ENCODE results near the gene ANAPC2. TPM values are rescaled to one million over a fixed set of nuclear protein-coding genes. Genes with fewer than 3 reads are reported as not detected.
"Not testable (repeated sequence)": the region's sequence is repeated elsewhere in the genome, so short reads cannot be mapped to it uniquely, and the experiment has no call there.

The ANAPC2 gene
- total and polyA plus RNA-seq, 4 donors: 31.9 to 60.9 (median 41.1) TPM

GRCh38 chr9:137138058-137138721 is 50.2 kb downstream of the ANAPC2 start:
- no peak for TF ChIP-seq CTCF (IDR thresholded peaks at IDR 0.05; ENCODE audit: control extremely low read depth, extremely low read depth)
- WGBS, 2 donors: 6 to 9% methylated on average over 24 to 25 of the region's 25 CpGs
- Histone ChIP-seq H3K9ac (ENCODE audit: insufficient read depth in 1 of 2, low read length in 2 of 2) (no peak overlapping the region), H3K4me1 (ENCODE audit: control insufficient read depth in 5 of 5, insufficient read depth in 5 of 5, low read length in 5 of 5) (peaks cover 0 to 3% (median 0%) of the 10 kb centered on the region in 5 donors), H3K36me3 (ENCODE audit: control insufficient read depth in 4 of 4, insufficient read depth in 4 of 4, low read length in 4 of 4) (no peaks in the 10 kb centered on the region), H3K27me3 (ENCODE audit: control insufficient read depth in 3 of 3, insufficient read depth in 3 of 3, low read length in 2 of 3) (peaks cover 17 to 56% (median 29%) of the 10 kb centered on the region in 3 donors), H3K9me3 (ENCODE audit: control insufficient read depth in 4 of 4, insufficient read depth in 3 of 4, low read length in 3 of 4) (peaks cover 0 to 7% (median 0%) of the 10 kb centered on the region in 4 donors), H3K27ac (ENCODE audit: low read depth in 1 of 2, low read length in 1 of 2) (no peak overlapping the region), H3K4me3 (no peak overlapping the region)
- no peak for ATAC-seq (ENCODE audit: insufficient read depth, low FRiP score)
- no peak for DNase-seq

- DNase-seq (no peak), ATAC-seq (ENCODE audit: insufficient read depth, low FRiP score) (no peak)
- Histone ChIP-seq H3K4me1 (ENCODE audit: control insufficient read depth in 5 of 5, insufficient read depth in 5 of 5, low read length in 5 of 5) (peaks cover 0 to 3% (median 0%) of the 10 kb centered on the region in 5 donors), H3K27ac (ENCODE audit: low read depth in 1 of 2, low read length in 1 of 2) (no peak overlapping the region), H3K4me3 (no peak overlapping the region), H3K9me3 (ENCODE audit: control insufficient read depth in 4 of 4, insufficient read depth in 3 of 4, low read length in 3 of 4) (peaks cover 0 to 5% (median 0%) of the 10 kb centered on the region in 4 donors), H3K9ac (ENCODE audit: insufficient read depth in 1 of 2, low read length in 2 of 2) (no peak overlapping the region), H3K27me3 (ENCODE audit: control insufficient read depth in 3 of 3, insufficient read depth in 3 of 3, low read length in 2 of 3) (peaks cover 17 to 52% (median 29%) of the 10 kb centered on the region in 3 donors), H3K36me3 (ENCODE audit: control insufficient read depth in 4 of 4, insufficient read depth in 4 of 4, low read length in 4 of 4) (no peaks in the 10 kb centered on the region)
- TF ChIP-seq CTCF (IDR thresholded peaks at IDR 0.05; ENCODE audit: control extremely low read depth, extremely low read depth): no peak
- WGBS, 2 donors: 73 to 81% methylated on average over 23 of the region's 23 CpGs
Observed at GRCh38 chr9:137136881-137137607, 51.3 kb downstream of the ANAPC2 start.

- Histone ChIP-seq H3K27me3 (ENCODE audit: control insufficient read depth in 3 of 3, insufficient read depth in 3 of 3, low read length in 2 of 3) (peaks cover 17 to 49% (median 29%) of the 10 kb centered on the region in 3 donors), H3K27ac (ENCODE audit: low read depth in 1 of 2, low read length in 1 of 2) (no peak overlapping the region), H3K4me3 (no peak overlapping the region), H3K9me3 (ENCODE audit: control insufficient read depth in 4 of 4, insufficient read depth in 3 of 4, low read length in 3 of 4) (peaks cover 0 to 4% (median 0%) of the 10 kb centered on the region in 4 donors), H3K36me3 (ENCODE audit: control insufficient read depth in 4 of 4, insufficient read depth in 4 of 4, low read length in 4 of 4) (no peaks in the 10 kb centered on the region), H3K4me1 (ENCODE audit: control insufficient read depth in 5 of 5, insufficient read depth in 5 of 5, low read length in 5 of 5) (peaks cover 0 to 3% (median 0%) of the 10 kb centered on the region in 5 donors), H3K9ac (ENCODE audit: insufficient read depth in 1 of 2, low read length in 2 of 2) (no peak overlapping the region)
- TF ChIP-seq CTCF (IDR thresholded peaks at IDR 0.05; ENCODE audit: control extremely low read depth, extremely low read depth): no peak
- ATAC-seq (ENCODE audit: insufficient read depth, low FRiP score): no peak
- 28 to 37% methylated on average over 25 to 27 of the region's 27 CpGs for WGBS, 2 donors
- DNase-seq: no peak
Observed at GRCh38 chr9:137136261-137136880, 52.0 kb downstream of the ANAPC2 start.

GRCh38 chr9:137135154-137135553 is 53.2 kb downstream of the ANAPC2 start:
- H3K9me3 ChIP-seq (ENCODE audit: control insufficient read depth in 4 of 4, insufficient read depth in 3 of 4, low read length in 3 of 4); H3K9ac ChIP-seq (ENCODE audit: insufficient read depth in 1 of 2, low read length in 2 of 2); H3K27ac ChIP-seq (ENCODE audit: low read depth in 1 of 2, low read length in 1 of 2); H3K4me3 ChIP-seq; H3K36me3 ChIP-seq (ENCODE audit: control insufficient read depth in 4 of 4, insufficient read depth in 4 of 4, low read length in 4 of 4); H3K4me1 ChIP-seq (ENCODE audit: control insufficient read depth in 5 of 5, insufficient read depth in 5 of 5, low read length in 5 of 5); DNase-seq; ATAC-seq (ENCODE audit: insufficient read depth, low FRiP score): not testable (repeated sequence)
- WGBS, 2 donors: 80 to 86% methylated on average over 9 of the region's 9 CpGs
- peaks cover 12 to 40% (median 24%) of the 10 kb centered on the region in 3 donors for H3K27me3 ChIP-seq (ENCODE audit: control insufficient read depth in 3 of 3, insufficient read depth in 3 of 3, low read length in 2 of 3)
